SU-DHL-6 (cell line): ENCODE data around the gene SPTLC2.

Experiments
- H2AFZ ChIP-seq: fragments of 200-600 bp; sonication (generic); 2 replicates; pipeline ENCODE4 v1.6.1; 2014; ENCODE audit warnings: low read depth, mild to moderate bottlenecking, moderate library complexity, mixed read lengths, antibody characterized with exemption, low read length; ENCODE audit not compliant: severe bottlenecking
- H3F3A ChIP-seq: fragments of 200-600 bp; shearing (Covaris generic); 2 replicates; pipeline ENCODE4 v1.6.0; 2016; ENCODE audit warnings: antibody characterized with exemption, mild to moderate bottlenecking; ENCODE audit not compliant: insufficient read depth
- H3K27ac ChIP-seq: fragments of 200-600 bp; sonication (generic); 2 replicates; pipeline ENCODE4 v1.5.1; 2016; ENCODE audit warnings: low read depth, mild to moderate bottlenecking, low read length, moderate library complexity, mixed read lengths
- H3K27me3 ChIP-seq: fragments of 200-600 bp; sonication (generic), shearing (Covaris generic); 2 replicates; pipeline ENCODE4 v1.6.0; 2014; ENCODE audit warnings: mild to moderate bottlenecking, low read length
- H3K36me3 ChIP-seq: fragments of 200-600 bp; sonication (generic); 2 replicates; pipeline ENCODE4 v1.6.1; 2014; ENCODE audit warnings: mild to moderate bottlenecking, low read length, mixed read lengths
- H3K4me2 ChIP-seq: fragments of 300-600, 200-600 bp; shearing (Covaris generic), sonication (generic); 2 replicates; pipeline ENCODE4 v1.6.0; 2014; ENCODE audit warnings: low read length, low read depth, mild to moderate bottlenecking; ENCODE audit not compliant: poor library complexity, severe bottlenecking
- H3K4me3 ChIP-seq: fragments of 200-600 bp; sonication (generic); 2 replicates; pipeline ENCODE4 v1.5.1; 2014; ENCODE audit warnings: antibody characterized with exemption, low read length, mild to moderate bottlenecking, mixed read lengths; ENCODE audit not compliant: insufficient read depth, poor library complexity, severe bottlenecking
- H3K79me2 ChIP-seq: fragments of 200-600 bp; sonication (generic); 2 replicates; pipeline ENCODE4 v1.6.1; 2014; ENCODE audit warnings: mild to moderate bottlenecking, low read length, moderate library complexity; ENCODE audit not compliant: insufficient read depth
- H3K9ac ChIP-seq: fragments of 200-600 bp; sonication (generic); 2 replicates; pipeline ENCODE4 v1.7.0; 2014; ENCODE audit warnings: mild to moderate bottlenecking, low read length
- H3K9me2 ChIP-seq: fragments of 200-600 bp; sonication (generic); replicated peaks from 2 replicates; pipeline ENCODE4 v1.6.1; 2014; ENCODE audit warnings: low read length; ENCODE audit not compliant: insufficient read depth
- H3K9me3 ChIP-seq: fragments of 200-600 bp; sonication (generic); 2 replicates; pipeline ENCODE4 v1.6.1; 2014; ENCODE audit warnings: low read length, mixed read lengths; ENCODE audit not compliant: insufficient read depth
- H4K20me1 ChIP-seq: fragments of 200-600 bp; sonication (generic); 2 replicates; pipeline ENCODE4 v1.6.1; 2014; ENCODE audit warnings: low read depth, mild to moderate bottlenecking, antibody characterized with exemption, low read length, moderate library complexity, mixed read lengths
- CTCF ChIP-seq: fragments of 200-600 bp; sonication (generic); IDR thresholded peaks from one replicate; pipeline ENCODE4 v1.5.1; 2017; ENCODE audit warnings: antibody characterized with exemption, mild to moderate bottlenecking, low read length, moderate library complexity; ENCODE audit not compliant: insufficient read depth, poor library complexity, severe bottlenecking
- EZH2phosphoT487 ChIP-seq: fragments of 200-600 bp; sonication (generic), shearing (Covaris generic); conservative IDR thresholded peaks from 2 replicates; pipeline ENCODE4 v1.6.1; 2018; ENCODE audit warnings: mild to moderate bottlenecking, antibody characterized with exemption, low read length, moderate library complexity, mixed read lengths

Gene SPTLC2

DNA sequence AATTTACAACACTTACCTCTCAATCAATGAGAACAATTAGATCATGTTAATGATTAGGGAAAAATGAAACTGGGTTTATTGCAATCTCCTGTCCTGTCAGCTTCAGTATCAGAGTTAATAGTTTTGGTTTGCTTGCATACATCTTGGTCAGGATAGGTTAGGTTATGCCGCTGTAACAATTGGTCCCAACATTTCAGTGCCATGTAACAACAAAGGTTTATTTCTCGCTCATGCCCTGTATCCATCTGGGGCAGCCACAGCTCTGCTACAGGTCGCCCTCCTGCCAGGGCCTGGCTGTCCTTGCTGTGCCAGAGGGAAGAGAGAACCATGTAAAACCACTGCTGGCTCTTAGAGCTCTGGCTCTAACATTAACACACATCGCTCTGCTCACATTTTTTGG is 30.5 kb upstream of the SPTLC2 start:
- H2AFZ ChIP-seq, result no peak overlapping the region
- no peak overlapping the region for H3K9ac ChIP-seq
- no peaks in the 10 kb centered on the region for H3K9me2 ChIP-seq
- H3K4me2 ChIP-seq, result no peak overlapping the region
- no peaks in the 10 kb centered on the region for H3K27me3 ChIP-seq
- TF ChIP-seq EZH2phosphoT487, result no peak
- TF ChIP-seq CTCF, result no peak
- H3F3A ChIP-seq, result no peaks in the 10 kb centered on the region
- no peaks in the 10 kb centered on the region for H3K79me2 ChIP-seq
- no peak overlapping the region for H3K27ac ChIP-seq
- no peak overlapping the region for H3K4me3 ChIP-seq
- no peaks in the 10 kb centered on the region for H3K9me3 ChIP-seq
- H4K20me1 ChIP-seq, result no peaks in the 10 kb centered on the region
- no peaks in the 10 kb centered on the region for H3K36me3 ChIP-seq

GRCh38 chr14:77645520-77646230 is 29.2 kb upstream of the SPTLC2 start:
- no peaks in the 10 kb centered on the region for H3K9me3 ChIP-seq
- no peak overlapping the region for H3K4me2 ChIP-seq
- H2AFZ ChIP-seq, result no peak overlapping the region
- no peak overlapping the region for H3K27ac ChIP-seq
- no peaks in the 10 kb centered on the region for H4K20me1 ChIP-seq
- no peaks in the 10 kb centered on the region for H3K79me2 ChIP-seq
- H3K4me3 ChIP-seq, result no peak overlapping the region
- no peaks in the 10 kb centered on the region for H3K9me2 ChIP-seq
- no peaks in the 10 kb centered on the region for H3F3A ChIP-seq
- TF ChIP-seq CTCF, result no peak
- TF ChIP-seq EZH2phosphoT487, result no peak
- H3K9ac ChIP-seq, result no peak overlapping the region
- H3K36me3 ChIP-seq, result no peaks in the 10 kb centered on the region
- H3K27me3 ChIP-seq, result no peaks in the 10 kb centered on the region

DNA sequence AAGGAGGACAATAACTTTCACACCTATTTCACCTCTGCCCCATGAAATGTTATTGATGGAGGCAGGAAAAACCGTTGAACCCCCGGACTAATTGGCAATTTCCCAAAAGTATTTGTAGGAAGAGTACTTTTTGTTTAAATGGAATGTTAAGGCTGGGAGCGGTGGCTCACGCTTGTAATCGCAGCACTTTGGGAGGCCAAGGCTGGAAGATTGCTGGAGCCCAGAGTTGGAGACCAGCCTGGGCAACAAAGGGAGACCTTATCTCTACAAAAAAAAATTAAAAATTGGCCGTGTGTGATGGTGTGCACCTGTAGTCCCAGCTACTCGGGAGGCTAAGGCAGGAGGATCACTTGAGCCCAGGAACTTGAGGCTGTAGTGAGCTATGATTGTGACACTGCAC is 26.0 kb upstream of the SPTLC2 start:
- no peaks in the 10 kb centered on the region for H3K36me3 ChIP-seq
- H3K79me2 ChIP-seq, result no peaks in the 10 kb centered on the region
- no peaks in the 10 kb centered on the region for H3K27me3 ChIP-seq
- no peaks in the 10 kb centered on the region for H3F3A ChIP-seq
- H3K9me2 ChIP-seq, result no peaks in the 10 kb centered on the region
- TF ChIP-seq EZH2phosphoT487 (no peak), CTCF (no peak)
- H3K4me2 ChIP-seq, result no peak overlapping the region
- H3K4me3 ChIP-seq, result no peak overlapping the region
- H4K20me1 ChIP-seq, result no peaks in the 10 kb centered on the region
- no peak overlapping the region for H2AFZ ChIP-seq
- no peak overlapping the region for H3K9ac ChIP-seq
- H3K9me3 ChIP-seq, result no peaks in the 10 kb centered on the region
- no peak overlapping the region for H3K27ac ChIP-seq
